ENCODE results near the gene IGF2BP2. TPM values are rescaled to one million over a fixed set of nuclear protein-coding genes. Genes with fewer than 3 reads are reported as not detected.

The IGF2BP2 gene
- total RNA-seq, 1 experiment from 2014 or later, result 135 TPM

GRCh38 chr3:185646382-185647133 lies 178.3 kb downstream of the IGF2BP2 start:
- Histone ChIP-seq H3K4me2 (ENCODE audit: low read length) (no peak overlapping the region), H3K9ac (ENCODE audit: low read length) (no peak overlapping the region), H3K79me2 (ENCODE audit: insufficient read depth, low read length) (no peaks in the 10 kb centered on the region), H3K9me2 (ENCODE audit: insufficient read depth) (no peaks in the 10 kb centered on the region), H3K4me3 (replicated peaks in 1 of 2; ENCODE audit: low read depth in 1 of 2, low read length in 2 of 2) (no peak overlapping the region), H3K4me1 (ENCODE audit: control insufficient read depth in 1 of 2, insufficient read depth in 2 of 2, low read length in 2 of 2) (no peaks in the 10 kb centered on the region), H4K20me1 (ENCODE audit: insufficient read depth) (no peaks in the 10 kb centered on the region), H2AFZ (ENCODE audit: low read depth, low read length, poor library complexity, severe bottlenecking) (no peak overlapping the region), H3K9me3 (ENCODE audit: control insufficient read depth in 1 of 2, insufficient read depth in 1 of 2, low read depth in 1 of 2, low read length in 2 of 2) (no peaks in the 10 kb centered on the region), H3K27me3 (ENCODE audit: insufficient read depth, low read length) (no peaks in the 10 kb centered on the region), H3K27ac (ENCODE audit: low read depth, low read length) (no peak overlapping the region), H3K36me3 (ENCODE audit: control insufficient read depth in 1 of 2, insufficient read depth in 2 of 2, low read length in 2 of 2) (peaks cover 22 to 35% of the 10 kb centered on the region in 2 experiments; a peak in 3 of 4 replicates)
- BruUV-seq (replicated peaks), result no TSS peak
- intact Hi-C loops (cut with micrococcal nuclease), result no loop called here
- RAD21 ChIA-PET (ENCODE audit: low non-redundant PET in 1 of 2, low total read pairs in 2 of 2, uncharacterized antibody in 2 of 2, unreplicated experiment in 2 of 2), result no interaction called here
- no peak for TF ChIP-seq CBX3 (IDR thresholded peaks at IDR 0.05; ENCODE audit: low read depth)
- no peak for TF ChIP-seq TCF7L2 (IDR thresholded peaks at IDR 0.05; ENCODE audit: borderline replicate concordance, extremely low read depth, insufficient read depth, insufficient read length)
- no peak for TF ChIP-seq REST (IDR thresholded peaks at IDR 0.05; ENCODE audit: low read depth)
- no peak for TF ChIP-seq CEBPB (IDR thresholded peaks at IDR 0.05; ENCODE audit: low read depth)
- CTCF ChIA-PET, result no interaction called here
- POLR2A ChIA-PET, result no interaction called here
- DNase-seq (ENCODE audit: low read depth, low spot score) (no peak), ATAC-seq (no peak)

Data from HCT116 (cell line).